Tibial artery (tissue), 4 donors: ENCODE data around the gene DPY30.

Experiments used
- DNase-seq, 2 donors: peaks; one replicate each; pipeline ENCODE4 v3.0.0-alpha.2; 2019
- H3K27ac ChIP-seq, 2 donors: fragments of 200-600 bp; sonication (generic) in 1 of 2; 1 replicate in 1 of 2; 2 replicates in 1 of 2; pipeline ENCODE4 v1.5.1; 2018 to 2019; ENCODE audit warnings: mild to moderate bottlenecking in 1 of 2
- H3K27me3 ChIP-seq, 2 donors: fragments of 200-600 bp; sonication (generic) in 1 of 2; one replicate each; pipeline versions ENCODE4 v1.5.1 to v1.6.0; 2016 to 2019
- H3K36me3 ChIP-seq, 3 donors: fragments of 200-600 bp; sonication (generic) in 2 of 3; one replicate each; pipeline ENCODE4 v1.5.1; 2016 to 2019; ENCODE audit warnings: mild to moderate bottlenecking in 2 of 3
- H3K4me1 ChIP-seq, 4 donors: fragments of 200-600 bp; sonication (generic) in 2 of 4; 1 replicate in 3 of 4; 2 replicates in 1 of 4; pipeline ENCODE4 v1.5.1; 2016 to 2019
- H3K4me3 ChIP-seq, 2 donors: fragments of 200-600 bp; sonication (generic) in 1 of 2; 1 replicate in 1 of 2; 2 replicates in 1 of 2; pipeline ENCODE4 v1.5.1; 2018 to 2019; ENCODE audit warnings: mild to moderate bottlenecking in 2 of 2
- H3K9me3 ChIP-seq, 3 donors: fragments of 200-600 bp; sonication (generic) in 1 of 3; one replicate each; pipeline ENCODE4 v1.5.1; 2016 to 2019
- intact Hi-C: fragments of 100-400 bp; cut with DNase I; formaldehyde crosslinking; loops from one replicate; pipeline ENCODE4 v1.15.0; 2023; ENCODE audit warnings: low total_unique reads
- TF ChIP-seq, protein P1 (sequence below), 2 experiments: fragments of 200-600 bp in 1 of 2; fragments of 450-650 bp in 1 of 2; IDR thresholded peaks; one replicate each; pipeline ENCODE4 v1.5.1; 2017 to 2019; ENCODE audit warnings: antibody characterized with exemption in 2 of 2, mild to moderate bottlenecking in 1 of 2, moderate library complexity in 1 of 2

Gene DPY30

DNA sequence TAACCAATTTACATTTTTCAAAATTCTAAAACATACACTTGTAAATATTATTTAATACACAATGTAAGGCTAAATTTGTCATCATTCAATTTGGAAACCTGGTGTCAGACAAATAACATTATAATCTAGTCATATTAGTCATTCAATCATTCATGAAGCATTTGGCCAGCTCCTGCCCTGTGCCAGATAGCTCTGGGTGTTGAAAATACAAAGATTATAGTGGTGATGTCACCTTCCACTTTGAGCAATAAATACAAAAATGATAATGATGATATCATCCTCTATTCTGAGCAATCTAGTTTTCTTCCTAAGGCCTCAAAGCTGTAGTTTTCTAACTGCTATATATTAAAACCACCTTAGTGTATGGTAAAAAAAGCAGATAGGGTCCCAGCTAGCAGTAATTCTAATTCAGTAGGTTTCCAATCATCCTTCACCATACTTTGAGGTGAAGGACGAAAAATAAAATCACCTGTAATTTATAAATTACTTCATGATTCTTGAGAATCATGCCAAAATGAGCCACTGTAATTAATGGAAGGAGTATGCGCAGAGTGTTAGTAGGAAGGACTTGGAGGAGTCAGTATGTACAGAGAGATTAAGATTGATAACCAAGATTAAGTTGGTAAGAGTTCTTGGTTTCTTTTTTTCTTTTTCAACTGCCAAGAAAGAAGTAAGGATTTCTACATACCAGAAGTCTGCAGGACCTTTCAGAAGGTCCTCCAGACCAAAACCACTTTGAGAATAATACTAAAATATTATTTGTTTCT is 52.0 kb downstream of the DPY30 start:
- no peaks in the 10 kb centered on the region for H3K36me3 ChIP-seq
- no peak for DNase-seq
- TF ChIP-seq, protein P1, sequence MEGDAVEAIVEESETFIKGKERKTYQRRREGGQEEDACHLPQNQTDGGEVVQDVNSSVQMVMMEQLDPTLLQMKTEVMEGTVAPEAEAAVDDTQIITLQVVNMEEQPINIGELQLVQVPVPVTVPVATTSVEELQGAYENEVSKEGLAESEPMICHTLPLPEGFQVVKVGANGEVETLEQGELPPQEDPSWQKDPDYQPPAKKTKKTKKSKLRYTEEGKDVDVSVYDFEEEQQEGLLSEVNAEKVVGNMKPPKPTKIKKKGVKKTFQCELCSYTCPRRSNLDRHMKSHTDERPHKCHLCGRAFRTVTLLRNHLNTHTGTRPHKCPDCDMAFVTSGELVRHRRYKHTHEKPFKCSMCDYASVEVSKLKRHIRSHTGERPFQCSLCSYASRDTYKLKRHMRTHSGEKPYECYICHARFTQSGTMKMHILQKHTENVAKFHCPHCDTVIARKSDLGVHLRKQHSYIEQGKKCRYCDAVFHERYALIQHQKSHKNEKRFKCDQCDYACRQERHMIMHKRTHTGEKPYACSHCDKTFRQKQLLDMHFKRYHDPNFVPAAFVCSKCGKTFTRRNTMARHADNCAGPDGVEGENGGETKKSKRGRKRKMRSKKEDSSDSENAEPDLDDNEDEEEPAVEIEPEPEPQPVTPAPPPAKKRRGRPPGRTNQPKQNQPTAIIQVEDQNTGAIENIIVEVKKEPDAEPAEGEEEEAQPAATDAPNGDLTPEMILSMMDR (IDR thresholded peaks at IDR 0.05) = no peak
- no peaks in the 10 kb centered on the region for H3K27me3 ChIP-seq
- H3K27ac ChIP-seq = no peak overlapping the region
- H3K4me3 ChIP-seq = no peak overlapping the region
- no peaks in the 10 kb centered on the region for H3K9me3 ChIP-seq
- intact Hi-C loops = no loop called here
- peaks cover 0 to 13% (median 0%) of the 10 kb centered on the region in 4 donors for H3K4me1 ChIP-seq

DNA sequence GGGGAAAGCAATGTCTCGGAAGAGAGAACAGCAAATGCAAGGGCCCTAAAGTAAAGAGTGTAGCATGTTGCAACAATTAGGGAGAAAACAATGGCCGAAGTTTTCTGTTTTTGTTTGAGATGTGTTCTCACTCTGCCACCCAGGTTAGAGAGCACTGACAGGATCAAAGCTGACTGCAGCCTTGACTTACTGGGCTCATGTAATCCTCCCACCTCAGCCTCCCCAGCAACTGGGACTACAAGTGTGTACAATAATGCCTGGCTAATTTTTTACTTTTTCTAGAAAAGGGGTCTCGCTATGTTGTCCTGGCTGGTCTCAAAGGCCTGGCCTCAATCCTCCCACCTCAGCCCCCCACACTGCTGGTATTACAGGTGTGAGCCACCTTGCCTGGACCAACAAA is 52.7 kb downstream of the DPY30 start:
- TF ChIP-seq, protein P1 (IDR thresholded peaks at IDR 0.05) = no peak
- H3K4me3 ChIP-seq = no peak overlapping the region
- no peaks in the 10 kb centered on the region for H3K27me3 ChIP-seq
- H3K9me3 ChIP-seq = no peaks in the 10 kb centered on the region
- H3K36me3 ChIP-seq = no peaks in the 10 kb centered on the region
- H3K4me1 ChIP-seq = peaks cover 0 to 13% (median 0%) of the 10 kb centered on the region in 4 donors
- DNase-seq = no peak
- intact Hi-C loops = no loop called here
- no peak overlapping the region for H3K27ac ChIP-seq

DNA sequence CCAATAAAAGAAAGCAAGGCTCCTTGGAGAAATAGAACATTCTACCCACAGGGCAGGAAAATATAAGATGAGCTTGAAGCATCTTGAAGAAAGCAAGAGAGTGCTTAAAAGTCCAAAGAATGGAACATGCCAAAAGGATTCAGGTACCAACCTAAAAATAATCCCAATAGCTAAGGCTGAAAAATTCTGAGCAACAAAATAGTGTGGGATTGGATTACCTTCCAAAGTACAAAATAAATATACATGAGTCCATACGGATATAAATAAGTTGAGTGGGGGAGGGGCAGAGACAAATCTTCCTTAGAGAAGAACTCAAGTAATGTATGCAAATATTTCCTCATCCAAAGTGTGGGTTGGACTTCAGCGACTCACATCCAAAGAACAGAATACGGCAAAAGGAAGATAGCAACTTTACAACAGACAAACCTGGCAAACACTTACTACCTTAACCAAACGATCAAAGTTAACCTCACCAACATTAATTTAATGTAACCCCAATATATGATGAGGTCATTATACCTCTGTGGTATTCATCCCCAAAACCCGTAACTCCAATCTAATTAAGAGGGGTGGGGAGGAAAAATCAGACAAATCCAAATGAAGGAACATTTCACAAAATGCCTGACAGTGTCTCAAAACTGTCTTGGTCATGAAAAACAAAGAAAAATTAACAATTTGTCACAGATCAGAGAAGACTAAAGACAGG is 55.7 kb downstream of the DPY30 start:
- intact Hi-C loops = no loop called here
- Histone ChIP-seq H3K27me3 (no peaks in the 10 kb centered on the region), H3K27ac (no peak overlapping the region), H3K9me3 (no peaks in the 10 kb centered on the region), H3K4me1 (peaks cover 0 to 30% (median 0%) of the 10 kb centered on the region in 4 donors), H3K4me3 (no peak overlapping the region), H3K36me3 (no peaks in the 10 kb centered on the region)
- TF ChIP-seq, protein P1 (IDR thresholded peaks at IDR 0.05) = no peak
- DNase-seq = no peak

DNA sequence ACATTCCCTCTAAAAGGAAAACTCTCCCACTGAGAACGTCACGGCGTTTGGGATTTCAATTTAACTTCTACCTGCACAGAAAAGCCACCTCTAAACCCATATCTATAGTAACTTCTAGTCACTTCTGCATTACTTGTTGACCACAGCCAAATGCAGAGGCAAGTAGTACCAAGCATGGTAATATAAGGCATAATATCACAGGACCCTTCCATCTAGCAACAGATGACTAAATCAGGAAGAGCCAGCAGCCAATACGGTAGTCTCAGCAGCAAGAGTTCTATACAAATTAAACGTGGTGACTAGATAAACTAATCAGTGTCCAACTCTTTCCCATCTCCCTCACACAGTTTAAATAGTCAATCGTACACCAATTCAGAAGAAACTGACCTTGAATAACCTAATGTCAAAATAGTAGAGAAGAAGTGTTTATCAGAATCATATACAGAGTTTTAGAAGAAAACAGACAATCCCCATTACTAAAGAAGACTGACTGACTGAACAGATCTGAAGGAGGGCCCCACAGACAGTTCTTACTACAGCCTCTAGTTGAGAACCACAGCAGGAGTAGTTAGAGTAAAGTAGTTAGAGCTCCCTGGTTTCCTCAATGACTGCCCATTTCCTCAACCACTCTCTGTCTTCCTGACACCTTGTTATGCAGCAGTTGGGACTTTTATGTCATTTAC is 58.8 kb downstream of the DPY30 start:
- intact Hi-C loops = no loop called here
- Histone ChIP-seq H3K36me3 (no peaks in the 10 kb centered on the region), H3K9me3 (no peaks in the 10 kb centered on the region), H3K4me3 (no peak overlapping the region), H3K27me3 (no peaks in the 10 kb centered on the region), H3K27ac (no peak overlapping the region), H3K4me1 (peaks cover 0 to 17% (median 0%) of the 10 kb centered on the region in 4 donors)
- TF ChIP-seq, protein P1 (IDR thresholded peaks at IDR 0.05) = no peak
- no peak for DNase-seq

DNA sequence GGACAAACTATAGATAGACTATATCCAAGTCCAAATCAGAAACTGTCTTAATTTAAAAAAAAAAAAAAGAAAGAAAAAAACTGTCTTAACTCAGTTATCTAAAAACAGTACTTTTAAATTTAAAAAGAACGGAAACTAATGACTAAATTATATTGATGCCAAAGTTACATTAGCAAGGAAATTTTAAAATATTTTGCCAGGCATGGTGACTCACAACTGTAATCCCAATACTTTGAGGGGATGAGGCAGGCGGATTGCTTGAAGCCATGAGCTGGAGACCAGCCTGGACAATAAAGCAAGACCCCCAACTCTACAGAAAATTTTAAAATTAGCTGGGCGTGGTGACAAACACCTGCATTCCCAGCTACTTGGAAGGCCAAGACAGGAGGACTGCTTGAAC is 59.6 kb downstream of the DPY30 start:
- Histone ChIP-seq H3K36me3 (no peaks in the 10 kb centered on the region), H3K9me3 (no peaks in the 10 kb centered on the region), H3K27me3 (no peaks in the 10 kb centered on the region), H3K4me1 (peaks cover 0 to 17% (median 0%) of the 10 kb centered on the region in 4 donors), H3K4me3 (no peak overlapping the region), H3K27ac (no peak overlapping the region)
- DNase-seq = no peak
- TF ChIP-seq, protein P1 (IDR thresholded peaks at IDR 0.05) = no peak
- intact Hi-C loops = no loop called here
